Measurements from ENCODE around the gene EPM2AIP1.
A peak's percentile ranks its signal among the peaks of the same experiment; 100 is the strongest.
"Not testable (repeated sequence)": the region's sequence is repeated elsewhere in the genome, so short reads cannot be mapped to it uniquely, and the experiment has no call there.

The EPM2AIP1 gene

GRCh38 chr3:36991923-36992805, 767 bp downstream of the EPM2AIP1 start:
- peak; percentile 71 for DNase-seq

- peak; percentile 66 for DNase-seq
These were observed 1.8 kb downstream of the EPM2AIP1 start for GRCh38 chr3:36991147-36991546.

- no peak for DNase-seq
These were observed 3.4 kb downstream of the EPM2AIP1 start for GRCh38 chr3:36989568-36989967.

- DNase-seq: no peak
These were observed 3.9 kb downstream of the EPM2AIP1 start for GRCh38 chr3:36989005-36989404.

- no peak for DNase-seq
These were observed 4.6 kb downstream of the EPM2AIP1 start for GRCh38 chr3:36988356-36988755.

GRCh38 chr3:36981006-36981405, 11.9 kb downstream of the EPM2AIP1 start:
- no peak for DNase-seq

GRCh38 chr3:36973139-36973538, 19.8 kb downstream of the EPM2AIP1 start:
- no peak for DNase-seq

- DNase-seq: no peak
These were observed 20.8 kb downstream of the EPM2AIP1 start for GRCh38 chr3:36972163-36972562.

- DNase-seq: peak; percentile 76
These were observed 23.1 kb downstream of the EPM2AIP1 start for GRCh38 chr3:36969540-36970432.

- DNase-seq: no peak
These were observed 23.8 kb downstream of the EPM2AIP1 start for GRCh38 chr3:36969085-36969484.

- no peak for DNase-seq
These were observed 27.5 kb downstream of the EPM2AIP1 start for GRCh38 chr3:36965440-36965839.

GRCh38 chr3:36964817-36965216, 28.1 kb downstream of the EPM2AIP1 start:
- no peak for DNase-seq

- no peak for DNase-seq
These were observed 28.6 kb downstream of the EPM2AIP1 start for GRCh38 chr3:36964331-36964730.

- not testable (repeated sequence) for DNase-seq
These were observed 29.9 kb downstream of the EPM2AIP1 start for GRCh38 chr3:36963008-36963407.

- DNase-seq: no peak
These were observed 32.4 kb downstream of the EPM2AIP1 start for GRCh38 chr3:36960502-36960901.

GRCh38 chr3:36959821-36960220, 33.1 kb downstream of the EPM2AIP1 start:
- no peak for DNase-seq

GRCh38 chr3:36957862-36958686, 34.9 kb downstream of the EPM2AIP1 start:
- DNase-seq: no peak

- DNase-seq: no peak
These were observed 35.9 kb downstream of the EPM2AIP1 start for GRCh38 chr3:36957063-36957462.

GRCh38 chr3:36956155-36956554, 36.8 kb downstream of the EPM2AIP1 start:
- no peak for DNase-seq

GRCh38 chr3:36954452-36955134, 38.3 kb downstream of the EPM2AIP1 start:
- no peak for DNase-seq

GRCh38 chr3:36947814-36948213, 45.1 kb downstream of the EPM2AIP1 start:
- not testable (repeated sequence) for DNase-seq

- DNase-seq: no peak
These were observed 47.5 kb downstream of the EPM2AIP1 start for GRCh38 chr3:36945333-36945980.
